Skeletal muscle tissue (tissue), 4 donors: ENCODE measurements around the gene SLC15A3. TPM values are rescaled to one million over a fixed set of nuclear protein-coding genes. Genes with fewer than 3 reads are reported as not detected.
"Not testable (repeated sequence)": the region's sequence is repeated elsewhere in the genome, so short reads cannot be mapped to it uniquely, and the experiment has no call there.

ENCODE experiments used
- H3K27ac ChIP-seq: one replicate; pipeline ENCODE4 v1.7.0; 2013; ENCODE audit warnings: mild to moderate bottlenecking, low read depth, low read length, inconsistent platforms
- H3K27me3 ChIP-seq, 3 donors: one replicate each; pipeline ENCODE4 v1.7.0; 2013; ENCODE audit warnings: low read length in 3 of 3; ENCODE audit not compliant: control insufficient read depth in 3 of 3, insufficient read depth in 3 of 3
- H3K36me3 ChIP-seq, 3 donors: one replicate each; pipeline ENCODE4 v1.7.0; 2013; ENCODE audit warnings: low read length in 3 of 3; ENCODE audit not compliant: control insufficient read depth in 3 of 3, insufficient read depth in 3 of 3
- H3K4me1 ChIP-seq, 3 donors: one replicate each; pipeline ENCODE4 v1.7.0; 2013; ENCODE audit warnings: low read length in 3 of 3, mild to moderate bottlenecking in 3 of 3; ENCODE audit not compliant: control insufficient read depth in 3 of 3, insufficient read depth in 3 of 3
- H3K4me3 ChIP-seq, 3 donors: one replicate each; pipeline ENCODE4 v1.7.0; 2013; ENCODE audit warnings: low read length in 3 of 3
- H3K9ac ChIP-seq, 3 donors: one replicate each; pipeline ENCODE4 v1.7.0; 2013; ENCODE audit warnings: low read length in 3 of 3, mild to moderate bottlenecking in 3 of 3, moderate library complexity in 2 of 3, low read depth in 1 of 3
- H3K9me3 ChIP-seq, 3 donors: one replicate each; pipeline ENCODE4 v1.7.0; 2013; ENCODE audit warnings: low read length in 3 of 3; ENCODE audit not compliant: control insufficient read depth in 3 of 3
- total RNA-seq: library from RNA; depleted of rRNA; stranded (reverse); fragments of >200 nt; gene quantifications from one replicate; pipeline ENCODE4 v1.2.3, GENCODE V29; 2014
- donor health status: Osteomylitis.

Gene SLC15A3
- total RNA-seq, 1 donor from 2014 or later: 16.7 TPM

DNA sequence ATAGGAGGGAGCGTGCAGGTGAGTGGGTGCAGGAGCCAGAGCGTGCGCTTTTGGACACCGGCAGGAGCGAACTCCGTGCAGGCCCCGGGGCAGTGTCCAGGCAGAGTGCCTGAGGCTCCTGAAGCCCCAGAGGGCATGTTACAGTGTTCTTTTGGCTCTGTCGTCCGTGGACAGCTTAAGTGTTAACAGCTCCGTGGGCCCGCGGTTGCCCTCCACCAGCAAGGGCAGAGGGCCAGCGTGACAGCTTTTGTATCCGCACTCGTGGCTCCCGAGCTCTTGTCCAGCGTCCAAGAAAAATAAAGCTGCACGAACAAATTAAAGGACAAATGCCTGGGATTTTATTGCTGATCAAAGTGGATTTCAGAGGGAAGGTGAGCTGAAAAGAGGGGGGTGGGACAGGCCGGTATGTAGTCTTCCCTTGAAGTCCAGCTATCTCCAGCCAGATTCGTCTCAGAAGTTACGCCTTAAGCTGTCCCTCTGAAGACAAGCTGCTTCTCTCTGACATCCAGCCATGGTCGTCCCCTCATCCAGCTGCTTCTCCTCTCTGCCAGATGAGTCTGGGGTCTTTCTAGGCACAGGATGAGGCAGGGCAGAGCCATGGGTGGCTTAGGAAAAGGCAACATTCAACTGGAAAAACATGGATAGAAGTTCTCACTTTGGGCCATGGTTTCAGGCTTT is 39.0 kb downstream of the SLC15A3 start:
- Histone ChIP-seq H3K9ac (peak overlapping the region; percentile 85 to 95 (median 90)), H3K27ac (peak overlapping the region; percentile 95), H3K4me1 (peaks cover 31 to 47% (median 45%) of the 10 kb centered on the region in 3 donors), H3K4me3 (peak overlapping the region; percentile 71 to 94 (median 76)), H3K36me3 (no peaks in the 10 kb centered on the region), H3K27me3 (no peaks in the 10 kb centered on the region), H3K9me3 (no peaks in the 10 kb centered on the region)

DNA sequence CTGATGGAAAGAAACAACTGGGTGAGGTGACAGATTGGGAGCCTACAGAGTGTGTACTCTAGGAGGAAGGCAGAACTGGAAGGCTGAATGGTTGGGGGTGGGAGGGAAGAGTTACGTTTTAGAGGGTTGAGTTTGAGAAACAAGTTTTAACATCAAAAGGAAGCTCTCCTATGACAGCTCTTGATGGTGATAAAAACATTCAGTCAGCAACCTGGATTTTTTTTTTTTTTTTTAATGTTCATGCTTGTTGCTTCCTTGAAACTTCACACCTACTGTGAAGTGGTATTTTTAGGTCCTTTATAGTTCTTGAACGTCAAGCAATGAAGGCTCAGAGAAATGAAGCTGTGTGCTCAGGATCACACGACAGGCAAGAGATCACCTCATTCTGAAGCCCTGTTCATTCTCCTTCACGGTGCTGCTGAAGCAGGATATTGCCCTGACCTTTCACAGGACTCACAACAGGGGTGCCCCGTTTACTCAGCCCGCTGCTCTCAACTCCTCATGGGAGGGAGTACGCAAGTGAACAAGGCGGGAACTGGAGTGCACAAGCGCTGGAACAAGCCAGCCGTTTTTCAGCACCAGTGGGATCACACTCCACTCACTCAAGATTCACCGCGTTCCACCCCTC is 39.6 kb downstream of the SLC15A3 start:
- H3K36me3 ChIP-seq: no peaks in the 10 kb centered on the region
- no peaks in the 10 kb centered on the region for H3K27me3 ChIP-seq
- peaks cover 30 to 45% (median 45%) of the 10 kb centered on the region in 3 donors for H3K4me1 ChIP-seq
- H3K27ac ChIP-seq: no peak overlapping the region
- no peak overlapping the region for H3K9ac ChIP-seq
- H3K9me3 ChIP-seq: no peaks in the 10 kb centered on the region
- no peak overlapping the region for H3K4me3 ChIP-seq

DNA sequence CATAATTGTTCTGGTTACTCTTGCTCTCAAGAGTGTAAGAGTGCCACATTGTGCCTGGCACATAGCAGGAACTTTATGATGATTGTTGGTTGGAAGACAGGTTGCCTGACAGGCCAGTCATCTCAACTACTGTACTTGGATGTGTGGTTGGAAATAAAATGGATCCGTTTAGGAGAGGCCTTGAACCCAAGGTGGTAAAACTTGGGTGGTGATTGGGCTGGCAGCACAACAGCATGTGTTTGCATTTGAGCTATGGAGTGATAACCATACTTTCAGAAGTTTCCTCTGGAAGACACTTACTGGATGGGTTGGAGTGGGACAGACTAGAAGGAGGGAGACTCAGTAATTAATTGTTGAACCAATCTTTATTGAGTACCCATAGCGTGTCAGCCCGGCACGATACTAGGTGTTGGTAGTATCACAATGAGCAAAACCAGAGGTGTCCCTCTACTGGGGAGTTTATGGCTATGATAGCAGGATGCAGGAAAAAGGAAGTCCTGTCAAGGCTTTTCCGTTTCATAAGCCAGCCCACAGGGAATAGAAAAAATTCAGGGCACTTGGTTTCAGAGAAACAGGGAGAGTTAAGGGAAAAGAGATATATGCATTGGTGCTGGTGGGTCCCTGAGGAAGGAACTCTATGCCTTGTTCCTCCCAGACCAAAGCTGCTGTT is 41.1 kb downstream of the SLC15A3 start:
- H3K27me3 ChIP-seq: no peaks in the 10 kb centered on the region
- H3K9me3 ChIP-seq: no peaks in the 10 kb centered on the region
- no peak overlapping the region for H3K27ac ChIP-seq
- no peak overlapping the region for H3K4me3 ChIP-seq
- H3K4me1 ChIP-seq: peaks cover 22 to 40% (median 38%) of the 10 kb centered on the region in 3 donors
- no peak overlapping the region for H3K9ac ChIP-seq
- no peaks in the 10 kb centered on the region for H3K36me3 ChIP-seq

DNA sequence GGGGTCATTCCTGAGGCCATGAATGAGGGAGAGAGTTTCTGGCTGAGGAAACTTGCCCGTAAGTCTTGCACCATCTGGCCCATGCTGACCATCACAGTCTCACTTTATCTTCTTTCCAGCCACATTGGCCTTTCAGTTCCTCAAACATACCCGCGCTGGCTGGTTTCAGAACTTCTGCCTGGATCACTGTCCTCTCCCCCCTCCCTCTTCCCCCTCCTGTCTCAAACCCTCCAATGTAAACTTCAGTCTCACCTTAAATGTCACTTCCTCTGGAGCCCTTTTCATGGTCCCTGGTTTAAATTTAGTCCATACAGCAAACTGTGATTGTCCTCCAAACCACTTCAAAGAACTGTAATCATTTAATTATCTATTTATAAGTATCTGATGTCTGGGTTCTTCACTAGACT is 41.7 kb downstream of the SLC15A3 start:
- no peaks in the 10 kb centered on the region for H3K36me3 ChIP-seq
- no peaks in the 10 kb centered on the region for H3K9me3 ChIP-seq
- H3K4me1 ChIP-seq: peaks cover 22 to 40% (median 38%) of the 10 kb centered on the region in 3 donors
- no peaks in the 10 kb centered on the region for H3K27me3 ChIP-seq
- no peak overlapping the region for H3K4me3 ChIP-seq
- no peak overlapping the region for H3K27ac ChIP-seq
- H3K9ac ChIP-seq: no peak overlapping the region

DNA sequence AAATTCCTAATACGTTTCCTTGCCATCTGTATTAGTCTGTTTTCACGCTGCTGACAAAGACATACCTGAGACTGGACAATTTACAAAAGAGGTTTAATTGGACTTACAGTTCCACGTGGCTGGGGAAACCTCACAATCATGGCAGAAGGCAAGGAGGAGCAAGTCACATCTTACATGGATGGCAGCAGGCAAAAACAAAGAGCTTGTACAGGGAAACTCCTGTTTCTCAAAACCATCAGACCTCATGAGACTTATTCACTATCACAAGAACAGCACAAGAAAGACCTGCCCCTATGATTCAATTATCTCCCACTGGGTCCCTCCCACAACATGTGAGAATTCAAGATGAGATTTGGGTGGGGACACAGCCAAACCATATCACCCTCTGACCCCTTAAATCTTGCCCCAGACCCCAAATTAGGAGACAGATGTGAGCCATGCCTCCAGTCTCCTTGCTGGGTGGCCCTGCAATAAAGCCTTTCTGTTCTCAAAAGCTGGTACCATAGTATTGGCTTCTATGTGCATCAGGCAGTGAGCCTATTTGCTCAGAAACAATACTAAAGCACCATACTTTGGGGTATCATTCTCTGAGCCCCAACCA is 42.2 kb downstream of the SLC15A3 start:
- not testable (repeated sequence) for H3K27ac ChIP-seq, H3K36me3 ChIP-seq, H3K27me3 ChIP-seq, H3K4me3 ChIP-seq, H3K9ac ChIP-seq, H3K9me3 ChIP-seq
- H3K4me1 ChIP-seq: peaks cover 27 to 40% (median 38%) of the 10 kb centered on the region in 3 donors

DNA sequence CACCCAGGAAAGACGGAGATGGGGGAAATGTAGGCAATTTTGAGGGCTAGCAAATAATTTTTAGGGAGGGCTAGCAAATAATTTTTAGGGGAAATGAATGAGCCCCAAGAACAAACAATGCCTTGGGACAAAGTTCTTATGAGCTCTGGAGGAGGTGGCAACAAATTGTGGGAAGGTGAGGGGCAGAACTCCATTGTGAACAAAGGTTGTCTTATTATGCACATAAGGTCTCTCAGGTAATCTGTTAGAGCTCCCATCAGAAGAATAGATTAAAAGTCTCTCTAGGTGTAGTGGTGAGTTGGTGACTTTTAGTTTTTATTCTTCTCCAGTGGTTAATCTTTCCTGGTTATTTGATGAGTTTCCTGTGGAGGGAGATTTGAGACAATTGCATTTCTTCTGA is 43.2 kb downstream of the SLC15A3 start:
- Histone ChIP-seq H3K4me3 (no peak overlapping the region), H3K4me1 (peaks cover 32 to 45% (median 42%) of the 10 kb centered on the region in 3 donors), H3K9me3 (no peaks in the 10 kb centered on the region), H3K27me3 (no peaks in the 10 kb centered on the region), H3K27ac (no peak overlapping the region), H3K9ac (no peak overlapping the region), H3K36me3 (peaks cover 0 to 3% (median under 1%) of the 10 kb centered on the region in 3 donors)

DNA sequence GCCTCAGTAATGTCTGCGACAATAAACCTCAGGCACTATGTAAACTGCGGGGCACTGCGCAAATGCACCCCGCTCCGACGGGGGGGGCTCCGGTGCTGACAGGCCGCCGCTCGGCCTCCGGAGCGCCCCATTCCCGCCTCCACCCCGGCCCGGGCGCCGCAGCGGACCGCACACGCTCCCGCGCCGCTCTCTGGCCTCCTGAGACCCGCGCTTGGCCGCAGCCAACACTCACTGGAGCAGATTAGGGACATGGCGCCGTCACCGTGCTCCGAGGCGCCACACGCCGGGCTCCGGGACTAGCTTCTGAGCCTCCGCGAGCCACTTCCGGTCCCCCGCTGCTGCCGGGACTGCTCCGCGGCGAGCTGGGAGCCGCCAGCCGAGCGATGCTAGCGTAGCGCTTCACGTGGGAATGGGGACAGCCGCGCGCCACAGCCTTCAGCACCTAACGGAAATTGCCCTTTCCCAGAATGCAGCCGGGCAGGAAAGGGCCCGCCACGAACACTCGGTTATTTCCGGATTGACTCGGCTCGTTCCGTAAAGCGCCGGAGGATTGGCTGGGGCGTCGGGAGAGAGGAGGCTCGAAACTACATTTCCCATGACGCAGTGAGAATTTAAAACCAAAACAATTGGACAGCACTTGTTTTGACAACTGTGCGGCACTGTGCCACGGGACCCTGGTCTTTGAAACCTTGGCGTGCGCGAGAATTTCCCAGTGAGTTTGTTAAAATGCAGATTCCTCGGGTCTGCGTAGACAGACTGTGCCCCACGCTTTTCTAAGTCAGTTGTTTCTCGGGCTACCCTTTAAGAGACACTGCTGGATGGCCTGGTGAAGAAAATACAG is 45.6 kb downstream of the SLC15A3 start, which contains the start of gene PRPF19:
Gene PRPF19, minus strand, starts transcription at position 454 of the 841 bp plus-strand sequence. Its CDS starts 203 bp downstream, at position 251.
- no peaks in the 10 kb centered on the region for H3K9me3 ChIP-seq
- H3K27me3 ChIP-seq: no peaks in the 10 kb centered on the region
- peaks cover 19 to 27% (median 22%) of the 10 kb centered on the region in 3 donors for H3K36me3 ChIP-seq
- H3K4me3 ChIP-seq: peak within 1 kb of the TSS; percentile 87 to 93 (median 90)
- H3K9ac ChIP-seq: peak within 1 kb of the TSS; percentile 94 to 96 (median 95)
- H3K4me1 ChIP-seq: peaks cover 21 to 41% (median 27%) of the 10 kb centered on the region in 3 donors
- peak within 1 kb of the TSS; percentile 95 for H3K27ac ChIP-seq

DNA sequence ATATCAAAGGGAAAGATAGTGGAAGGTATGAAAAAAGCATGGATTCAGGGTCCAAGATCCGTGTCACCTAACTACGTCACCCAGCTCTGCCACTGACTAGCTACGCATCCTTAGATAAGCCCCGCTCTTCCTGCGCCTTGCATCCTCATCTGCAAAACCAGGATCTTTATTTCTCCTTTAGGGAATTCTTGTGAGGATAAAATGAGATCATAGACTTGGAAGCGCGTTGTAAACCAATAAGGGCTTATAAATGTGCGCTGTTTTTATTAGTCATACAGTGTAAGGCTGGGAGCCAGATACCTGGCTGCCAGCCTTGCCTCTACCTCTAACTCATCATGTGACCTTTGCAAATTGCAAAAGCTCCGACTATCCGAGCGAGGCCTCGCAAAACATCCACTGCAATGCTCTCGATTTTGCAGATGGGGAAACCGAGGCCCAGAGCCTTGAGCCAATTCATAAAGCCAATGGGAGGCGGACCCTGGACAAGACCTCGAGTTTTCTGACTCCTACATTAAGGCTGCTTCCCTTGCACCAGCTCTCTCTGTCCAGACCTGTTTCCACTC is 46.3 kb downstream of the SLC15A3 start:
- H3K27me3 ChIP-seq: no peaks in the 10 kb centered on the region
- peak overlapping the region; percentile 94 to 96 (median 95) for H3K9ac ChIP-seq
- peak overlapping the region; percentile 95 for H3K27ac ChIP-seq
- peaks cover 23 to 41% (median 29%) of the 10 kb centered on the region in 3 donors for H3K4me1 ChIP-seq
- H3K9me3 ChIP-seq: no peaks in the 10 kb centered on the region
- H3K36me3 ChIP-seq: peaks cover 26 to 34% (median 27%) of the 10 kb centered on the region in 3 donors
- H3K4me3 ChIP-seq: peak overlapping the region; percentile 87 to 93 (median 90)

DNA sequence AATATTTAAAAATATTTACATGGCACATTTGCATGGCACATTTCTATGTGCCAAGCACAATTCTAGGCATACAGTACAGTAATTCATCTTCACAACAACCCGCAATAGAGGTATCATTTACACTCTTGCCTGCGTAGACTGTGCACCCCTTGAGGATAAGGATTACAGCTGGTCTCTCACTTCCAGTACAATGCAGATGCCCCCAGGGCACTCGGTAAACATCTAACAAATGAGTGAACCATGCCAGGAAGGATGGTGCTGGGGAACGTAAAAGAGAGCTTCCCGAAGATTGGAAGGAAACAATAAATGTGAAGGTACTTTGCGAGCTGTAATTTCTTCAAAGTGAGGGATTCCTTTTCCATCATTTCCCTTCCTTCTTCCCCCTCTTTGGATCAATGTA is 46.9 kb downstream of the SLC15A3 start:
- Histone ChIP-seq H3K4me1 (peaks cover 25 to 43% (median 30%) of the 10 kb centered on the region in 3 donors), H3K9ac (peak overlapping the region; percentile 94 to 96 (median 95)), H3K9me3 (no peaks in the 10 kb centered on the region), H3K4me3 (peak overlapping the region; percentile 87 to 93 (median 90)), H3K27me3 (no peaks in the 10 kb centered on the region), H3K27ac (no peak overlapping the region), H3K36me3 (peaks cover 32 to 40% (median 32%) of the 10 kb centered on the region in 3 donors)
